Endothelial cell (in vitro differentiated cells): ENCODE results near the gene CSNK1E. TPM values are rescaled to one million over a fixed set of nuclear protein-coding genes. Genes with fewer than 3 reads are reported as not detected.

Experiments
- DNase-seq: peaks from one replicate; pipeline ENCODE4 v3.0.0; 2021; ENCODE audit warnings: low spot score
- H3K27ac Mint-ChIP-seq: one replicate; pipeline ENCODE4 v1.8.0; 2021; ENCODE audit warnings: mixed read lengths, inconsistent platforms; ENCODE audit not compliant: unreplicated experiment
- H3K27me3 Mint-ChIP-seq: one replicate; pipeline ENCODE4 v1.8.0; 2021; ENCODE audit warnings: mild to moderate bottlenecking, moderate library complexity, mixed read lengths, inconsistent platforms; ENCODE audit not compliant: unreplicated experiment
- H3K36me3 Mint-ChIP-seq: one replicate; pipeline ENCODE4 v1.8.0; 2021; ENCODE audit warnings: mild to moderate bottlenecking, low read depth, mixed read lengths, inconsistent platforms; ENCODE audit not compliant: unreplicated experiment
- H3K4me1 Mint-ChIP-seq: one replicate; pipeline ENCODE4 v1.8.0; 2021; ENCODE audit warnings: mild to moderate bottlenecking, mixed read lengths, inconsistent platforms; ENCODE audit not compliant: unreplicated experiment
- H3K4me3 Mint-ChIP-seq: one replicate; pipeline ENCODE4 v1.8.0; 2021; ENCODE audit warnings: mild to moderate bottlenecking, mixed read lengths, inconsistent platforms; ENCODE audit not compliant: unreplicated experiment
- H3K9me3 Mint-ChIP-seq: one replicate; pipeline ENCODE4 v1.8.0; 2021; ENCODE audit warnings: mixed read lengths, inconsistent platforms; ENCODE audit not compliant: unreplicated experiment
- total RNA-seq: library from RNA; stranded (reverse); fragmentation: NEBNext Ultra II Directional; extraction: Animal tissue kit (Norgen Biotek cat#: 25700); gene quantifications from one replicate; pipeline ENCODE4 v1.2.1, GENCODE V29; 2021; ENCODE audit not compliant: unreplicated experiment
- TF ChIP-seq, protein P1 (sequence below): fragments of 200-600 bp; sonication (generic); IDR thresholded peaks from one replicate; pipeline ENCODE4 v1.5.0; 2021; ENCODE audit warnings: antibody characterized with exemption; ENCODE audit not compliant: unreplicated experiment

Gene CSNK1E
- total RNA-seq, 1 donor from 2014 or later, result 144 TPM

DNA sequence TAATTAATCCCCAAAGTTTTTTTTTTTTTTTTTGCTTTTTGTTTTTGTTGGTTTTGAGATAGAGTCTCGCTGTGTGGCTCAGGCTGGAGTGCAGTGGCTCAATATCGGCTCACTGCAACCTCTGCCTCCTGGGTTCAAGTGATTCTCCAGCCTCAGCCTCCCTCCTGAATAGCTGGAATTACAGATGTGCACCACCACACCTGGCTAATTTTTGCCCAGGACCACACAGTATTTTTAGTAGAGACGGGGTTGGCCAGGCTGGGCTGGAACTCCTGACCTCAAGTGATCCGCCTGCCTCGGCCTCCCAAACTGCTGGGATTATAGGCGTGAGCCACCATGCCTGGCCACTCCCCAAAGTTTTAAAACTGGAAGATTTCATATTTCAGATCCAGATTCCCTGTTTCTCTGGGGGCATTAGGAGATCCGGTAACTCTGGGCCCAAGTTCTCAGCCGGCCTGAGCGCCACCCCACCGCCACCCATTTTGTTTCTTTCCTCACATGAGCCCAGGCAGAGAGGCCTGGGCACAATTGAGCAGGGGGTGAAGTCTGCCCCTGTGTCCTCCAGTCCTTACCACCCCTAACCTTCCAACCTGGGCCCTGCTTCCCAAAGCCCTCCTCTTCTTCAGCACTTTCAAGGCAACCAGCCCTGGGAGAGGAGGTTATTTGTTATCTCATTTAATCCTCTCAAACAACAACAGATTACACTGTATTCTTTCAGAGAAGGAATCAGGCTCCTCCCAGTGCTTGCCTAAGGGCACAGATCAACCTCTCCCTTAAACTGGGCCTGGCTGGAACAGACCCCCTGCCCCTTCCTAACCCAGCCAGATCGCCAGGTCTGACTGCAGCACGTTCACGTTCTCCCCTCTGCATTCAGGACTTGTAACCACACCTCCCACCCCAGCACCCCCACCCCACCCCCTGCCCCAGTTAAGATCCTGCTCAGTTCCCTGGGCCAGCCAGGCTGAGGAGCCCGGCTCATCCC is 1.9 kb upstream of the CSNK1E start:
- Mint-ChIP-seq H3K4me1 (peaks cover 30% of the 10 kb centered on the region), H3K4me3 (no peak overlapping the region), H3K9me3 (no peaks in the 10 kb centered on the region), H3K27me3 (peaks cover 25% of the 10 kb centered on the region), H3K27ac (no peak overlapping the region), H3K36me3 (no peaks in the 10 kb centered on the region)
- no peak for DNase-seq
- TF ChIP-seq, protein P1, sequence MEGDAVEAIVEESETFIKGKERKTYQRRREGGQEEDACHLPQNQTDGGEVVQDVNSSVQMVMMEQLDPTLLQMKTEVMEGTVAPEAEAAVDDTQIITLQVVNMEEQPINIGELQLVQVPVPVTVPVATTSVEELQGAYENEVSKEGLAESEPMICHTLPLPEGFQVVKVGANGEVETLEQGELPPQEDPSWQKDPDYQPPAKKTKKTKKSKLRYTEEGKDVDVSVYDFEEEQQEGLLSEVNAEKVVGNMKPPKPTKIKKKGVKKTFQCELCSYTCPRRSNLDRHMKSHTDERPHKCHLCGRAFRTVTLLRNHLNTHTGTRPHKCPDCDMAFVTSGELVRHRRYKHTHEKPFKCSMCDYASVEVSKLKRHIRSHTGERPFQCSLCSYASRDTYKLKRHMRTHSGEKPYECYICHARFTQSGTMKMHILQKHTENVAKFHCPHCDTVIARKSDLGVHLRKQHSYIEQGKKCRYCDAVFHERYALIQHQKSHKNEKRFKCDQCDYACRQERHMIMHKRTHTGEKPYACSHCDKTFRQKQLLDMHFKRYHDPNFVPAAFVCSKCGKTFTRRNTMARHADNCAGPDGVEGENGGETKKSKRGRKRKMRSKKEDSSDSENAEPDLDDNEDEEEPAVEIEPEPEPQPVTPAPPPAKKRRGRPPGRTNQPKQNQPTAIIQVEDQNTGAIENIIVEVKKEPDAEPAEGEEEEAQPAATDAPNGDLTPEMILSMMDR, result no peak

DNA sequence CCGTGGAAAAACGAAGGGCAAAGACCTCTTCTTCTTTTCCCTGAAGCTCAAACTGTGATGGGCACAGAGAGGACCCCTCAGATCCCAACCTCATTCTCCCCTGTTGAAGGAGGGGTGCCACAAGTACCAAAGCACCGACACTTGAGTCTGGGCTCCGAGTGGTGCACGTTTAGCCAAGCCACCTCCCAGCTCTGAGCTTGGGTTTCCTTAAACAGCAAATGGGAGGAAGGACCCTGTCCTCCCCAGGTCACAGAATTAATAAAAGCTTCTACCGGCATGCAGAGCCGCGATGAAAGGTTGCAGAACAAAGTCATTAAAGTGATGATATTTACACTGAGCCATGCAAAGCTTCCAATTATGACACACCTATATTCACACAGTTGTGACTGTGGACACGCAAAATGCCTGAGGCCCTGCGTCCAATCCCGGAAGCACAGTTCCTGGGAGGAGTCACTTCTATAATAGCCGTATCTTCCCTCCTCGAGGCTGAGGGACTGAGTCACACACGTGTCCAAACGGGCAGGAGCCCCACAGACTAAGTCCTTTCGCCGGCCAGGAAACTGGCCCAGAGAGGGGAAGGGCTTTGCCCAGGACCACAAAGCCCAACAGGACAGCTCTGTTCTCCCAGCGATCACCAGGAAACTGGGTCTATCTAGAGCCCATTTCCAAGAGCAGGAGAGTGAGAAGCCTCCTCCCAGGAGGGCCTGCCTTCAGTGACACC is 922 bp upstream of the CSNK1E start:
- Mint-ChIP-seq H3K9me3 (no peaks in the 10 kb centered on the region), H3K4me3 (peak overlapping the region; percentile 89), H3K4me1 (peaks cover 33% of the 10 kb centered on the region), H3K27me3 (peaks cover 24% of the 10 kb centered on the region), H3K36me3 (peaks cover 3% of the 10 kb centered on the region), H3K27ac (peak overlapping the region; percentile 90)
- peak; percentile 38 for DNase-seq
- TF ChIP-seq, protein P1, result no peak

- peak; percentile 46 for DNase-seq
- peak overlapping the region; percentile 99 for H3K4me3 Mint-ChIP-seq
- TF ChIP-seq, protein P1, result no peak
- peaks cover 33% of the 10 kb centered on the region for H3K4me1 Mint-ChIP-seq
- H3K27ac Mint-ChIP-seq, result peak overlapping the region; percentile 94
- no peaks in the 10 kb centered on the region for H3K9me3 Mint-ChIP-seq
- peaks cover 26% of the 10 kb centered on the region for H3K27me3 Mint-ChIP-seq
- H3K36me3 Mint-ChIP-seq, result peaks cover 8% of the 10 kb centered on the region
Observed at GRCh38 chr22:38316364-38317121, 690 bp downstream of the CSNK1E start.

- peaks cover 26% of the 10 kb centered on the region for H3K27me3 Mint-ChIP-seq
- H3K9me3 Mint-ChIP-seq, result no peaks in the 10 kb centered on the region
- peak overlapping the region; percentile 99 for H3K4me3 Mint-ChIP-seq
- TF ChIP-seq, protein P1, result no peak
- peaks cover 8% of the 10 kb centered on the region for H3K36me3 Mint-ChIP-seq
- peak overlapping the region; percentile 94 for H3K27ac Mint-ChIP-seq
- DNase-seq, result no peak
- H3K4me1 Mint-ChIP-seq, result peaks cover 33% of the 10 kb centered on the region
Observed at GRCh38 chr22:38315823-38316363, 1.3 kb downstream of the CSNK1E start.
